Stimulated activated CD4-positive, alpha-beta T cell treated with anti-CD3 and anti-CD28 coated beads, TNF-alpha, amount 100 ng/mL, for 48 hours (primary cell): ENCODE measurements around the gene ATXN2.
"Not testable (repeated sequence)": the region's sequence is repeated elsewhere in the genome, so short reads cannot be mapped to it uniquely, and the experiment has no call there.

Source experiments
- DNase-seq, 3 donors: peaks; one replicate each; pipeline ENCODE4 v3.0.0-alpha.2; 2020; ENCODE audit warnings: low read depth in 3 of 3

ATXN2 gene

GRCh38 chr12:111494676-111495075 lies 104.4 kb downstream of the ATXN2 start:
- DNase-seq: no peak

GRCh38 chr12:111492979-111493378 lies 106.1 kb downstream of the ATXN2 start:
- not testable (repeated sequence) for DNase-seq

- DNase-seq: no peak
Measured at GRCh38 chr12:111488798-111489197, 110.3 kb downstream of the ATXN2 start.

GRCh38 chr12:111488271-111488670 lies 110.8 kb downstream of the ATXN2 start:
- no peak for DNase-seq

GRCh38 chr12:111482462-111482861 lies 116.7 kb downstream of the ATXN2 start:
- DNase-seq: no peak

GRCh38 chr12:111471236-111471635 lies 127.9 kb downstream of the ATXN2 start:
- DNase-seq: no peak

GRCh38 chr12:111469401-111469800 lies 129.7 kb downstream of the ATXN2 start:
- no peak for DNase-seq

- no peak for DNase-seq
Measured at GRCh38 chr12:111467857-111468241, 131.3 kb downstream of the ATXN2 start.

- DNase-seq: no peak
Measured at GRCh38 chr12:111467092-111467856, 131.8 kb downstream of the ATXN2 start.

GRCh38 chr12:111462210-111462769 lies 136.8 kb downstream of the ATXN2 start:
- DNase-seq: no peak

- DNase-seq: not testable (repeated sequence)
Measured at GRCh38 chr12:111460111-111460510, 139.0 kb downstream of the ATXN2 start.

GRCh38 chr12:111458546-111459172 lies 140.5 kb downstream of the ATXN2 start:
- no peak for DNase-seq

GRCh38 chr12:111457577-111457976 lies 141.5 kb downstream of the ATXN2 start:
- DNase-seq: no peak

GRCh38 chr12:111457071-111457470 lies 142.0 kb downstream of the ATXN2 start:
- DNase-seq: no peak

- no peak for DNase-seq
Measured at GRCh38 chr12:111455448-111456320, 143.4 kb downstream of the ATXN2 start.

GRCh38 chr12:111454716-111455447 lies 144.2 kb downstream of the ATXN2 start:
- DNase-seq: no peak

- no peak for DNase-seq
Measured at GRCh38 chr12:111454311-111454710, 144.8 kb downstream of the ATXN2 start.

GRCh38 chr12:111453071-111453989 lies 145.8 kb downstream of the ATXN2 start:
- no peak for DNase-seq

- DNase-seq: no peak
Measured at GRCh38 chr12:111451649-111452129, 147.4 kb downstream of the ATXN2 start.

- DNase-seq: no peak
Measured at GRCh38 chr12:111451232-111451631, 147.9 kb downstream of the ATXN2 start.
